Right lobe of liver (tissue), 6 donors: ENCODE data around the gene LRRC9. TPM values are rescaled to one million over a fixed set of nuclear protein-coding genes. Genes with fewer than 3 reads are reported as not detected.

Experiments
- ATAC-seq, 4 donors: fragments of 200-7000 bp; cut with Tn5 transposase; one replicate each; pipeline ENCODE4 v1.9.1; 2020; ENCODE audit warnings: mild to moderate bottlenecking in 4 of 4, moderate library complexity in 4 of 4
- DNase-seq, 3 donors: peaks; one replicate each; pipeline ENCODE4 v3.0.0-alpha.2; 2020
- H3K27ac ChIP-seq, 3 donors: fragments of 200-600 bp; one replicate each; pipeline ENCODE4 v1.8.0; 2022
- H3K27me3 ChIP-seq, 2 donors: fragments of 200-600 bp; one replicate each; pipeline ENCODE4 v1.8.0; 2022
- H3K36me3 ChIP-seq, 4 donors: fragments of 200-600 bp; sonication (generic) in 1 of 4; one replicate each; pipeline versions ENCODE4 v1.5.1 to v1.8.0; 2017 to 2022; ENCODE audit warnings: control low read depth in 1 of 4
- H3K4me1 ChIP-seq, 4 donors: fragments of 200-600 bp; sonication (generic) in 1 of 4; one replicate each; pipeline versions ENCODE4 v1.5.1 to v1.8.0; 2017 to 2022; ENCODE audit warnings: control low read depth in 1 of 4
- H3K4me3 ChIP-seq, 3 donors: fragments of 200-600 bp; one replicate each; pipeline ENCODE4 v1.8.0; 2022
- H3K9me3 ChIP-seq, 4 donors: fragments of 200-600 bp; sonication (generic) in 1 of 4; one replicate each; pipeline versions ENCODE4 v1.5.1 to v1.8.0; 2017 to 2022; ENCODE audit warnings: control low read depth in 1 of 4
- POLR2A ChIP-seq: fragments of 450-650 bp; IDR thresholded peaks from one replicate; pipeline ENCODE4 v1.6.1; 2017; ENCODE audit warnings: antibody characterized with exemption, mild to moderate bottlenecking
- WGBS: methylation state at CpG from one replicate; pipeline ENCODE4 v1.1.6; 2018; ENCODE audit warnings: low coverage, low lambda C conversion rate; ENCODE audit not compliant: insufficient coverage; ENCODE audit errors: missing lambda C conversion rate; 5-methylcytosine and 5-hydroxymethylcytosine counted together
- intact Hi-C, 2 donors: fragments of 100-400 bp; cut with DNase I; formaldehyde crosslinking; loops; one replicate each; pipeline versions ENCODE4 v1.11.2 to v1.14.1; 2022
- total RNA-seq, 6 experiments: library from RNA; depleted of rRNA in 2 of 6; stranded (reverse); fragments of >200 nt in 2 of 6; fragmentation: NEBNext Ultra II Directional in 3 of 6; extraction: Animal tissue kit (Norgen Biotek cat#: 25700) in 3 of 6; gene quantifications; one replicate each; pipeline versions ENCODE4 v1.1.0 to v1.2.4, GENCODE V29; 2016 to 2023
- TF ChIP-seq, protein P1 (sequence below), 4 donors: fragments of 200-600 bp in 3 of 4; fragments of 450-650 bp in 1 of 4; IDR thresholded peaks; one replicate each; pipeline versions ENCODE4 v1.5.1 to v1.8.0; 2016 to 2022; ENCODE audit warnings: antibody characterized with exemption in 4 of 4, mild to moderate bottlenecking in 2 of 4
- donor health status: DM: no; HTN: yes; CAD: no.
- donor health status: DM: no; HTN: no; CAD: no.
- donor health status: DM: no; HTN: no; CAD: no.
- donor health status: DM: no; HTN: yes; CAD: no.
- donor health status: DM: no; HTN: yes; CAD: no.

LRRC9 gene
- total RNA-seq, 6 experiments from 2014 or later, result 0.15 TPM; not detected in 5

- 78% methylated on average over 2 of the region's 2 CpGs for WGBS
- intact Hi-C loops, result no loop called here
- H3K36me3 ChIP-seq, result no peaks in the 10 kb centered on the region
- DNase-seq (no peak), ATAC-seq (peak in 1 of 4 donors; percentile 50)
- H3K4me3 ChIP-seq, result no peak overlapping the region
- peak overlapping the region in 1 of 3 donors; percentile 14 for H3K27ac ChIP-seq
- H3K27me3 ChIP-seq, result no peaks in the 10 kb centered on the region
- no peaks in the 10 kb centered on the region for H3K9me3 ChIP-seq
- no peak for TF ChIP-seq POLR2A
- TF ChIP-seq, protein P1, sequence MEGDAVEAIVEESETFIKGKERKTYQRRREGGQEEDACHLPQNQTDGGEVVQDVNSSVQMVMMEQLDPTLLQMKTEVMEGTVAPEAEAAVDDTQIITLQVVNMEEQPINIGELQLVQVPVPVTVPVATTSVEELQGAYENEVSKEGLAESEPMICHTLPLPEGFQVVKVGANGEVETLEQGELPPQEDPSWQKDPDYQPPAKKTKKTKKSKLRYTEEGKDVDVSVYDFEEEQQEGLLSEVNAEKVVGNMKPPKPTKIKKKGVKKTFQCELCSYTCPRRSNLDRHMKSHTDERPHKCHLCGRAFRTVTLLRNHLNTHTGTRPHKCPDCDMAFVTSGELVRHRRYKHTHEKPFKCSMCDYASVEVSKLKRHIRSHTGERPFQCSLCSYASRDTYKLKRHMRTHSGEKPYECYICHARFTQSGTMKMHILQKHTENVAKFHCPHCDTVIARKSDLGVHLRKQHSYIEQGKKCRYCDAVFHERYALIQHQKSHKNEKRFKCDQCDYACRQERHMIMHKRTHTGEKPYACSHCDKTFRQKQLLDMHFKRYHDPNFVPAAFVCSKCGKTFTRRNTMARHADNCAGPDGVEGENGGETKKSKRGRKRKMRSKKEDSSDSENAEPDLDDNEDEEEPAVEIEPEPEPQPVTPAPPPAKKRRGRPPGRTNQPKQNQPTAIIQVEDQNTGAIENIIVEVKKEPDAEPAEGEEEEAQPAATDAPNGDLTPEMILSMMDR (IDR thresholded peaks at IDR 0.05), result no peak
- no peaks in the 10 kb centered on the region for H3K4me1 ChIP-seq
Observed at GRCh38 chr14:60106339-60106738, 186.4 kb downstream of the LRRC9 start.

DNA sequence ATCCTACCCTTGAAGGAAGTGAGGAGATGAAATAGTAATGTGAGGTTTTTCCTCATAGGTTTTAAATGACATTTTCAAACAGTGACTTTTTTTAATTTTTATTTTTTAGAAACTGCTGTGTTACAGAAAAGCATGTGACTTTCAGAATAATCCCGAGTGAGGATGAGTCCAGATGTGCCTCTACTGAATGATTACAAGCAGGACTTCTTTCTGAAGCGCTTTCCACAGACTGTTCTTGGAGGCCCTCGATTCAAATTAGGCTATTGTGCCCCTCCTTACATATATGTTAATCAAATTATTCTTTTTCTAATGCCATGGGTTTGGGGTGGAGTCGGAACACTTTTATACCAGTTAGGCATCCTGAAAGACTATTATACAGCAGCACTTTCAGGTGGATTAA, 187.5 kb downstream of the LRRC9 start:
- ATAC-seq, result no peak
- DNase-seq, result no peak
- H3K9me3 ChIP-seq, result no peaks in the 10 kb centered on the region
- H3K27ac ChIP-seq, result no peak overlapping the region
- no peaks in the 10 kb centered on the region for H3K36me3 ChIP-seq
- 79% methylated on average over 4 of the region's 4 CpGs for WGBS
- no peaks in the 10 kb centered on the region for H3K4me1 ChIP-seq
- TF ChIP-seq, protein P1 (IDR thresholded peaks at IDR 0.05), result no peak
- no peak for TF ChIP-seq POLR2A
- H3K4me3 ChIP-seq, result no peak overlapping the region
- intact Hi-C loops, result no loop called here
- no peaks in the 10 kb centered on the region for H3K27me3 ChIP-seq

GRCh38 chr14:60111732-60112131, 191.8 kb downstream of the LRRC9 start:
- H3K27ac ChIP-seq, result no peak overlapping the region
- no peaks in the 10 kb centered on the region for H3K27me3 ChIP-seq
- no peaks in the 10 kb centered on the region for H3K36me3 ChIP-seq
- TF ChIP-seq POLR2A, result no peak
- TF ChIP-seq, protein P1 (IDR thresholded peaks at IDR 0.05), result no peak
- intact Hi-C loops, result no loop called here
- H3K9me3 ChIP-seq, result no peaks in the 10 kb centered on the region
- ATAC-seq (no peak), DNase-seq (no peak)
- no peaks in the 10 kb centered on the region for H3K4me1 ChIP-seq
- 85% methylated on average over 2 of the region's 2 CpGs for WGBS
- H3K4me3 ChIP-seq, result no peak overlapping the region

Other genes starting within 250 kb of the LRRC9 start
- gene RTN1, start 49.4 kb upstream of the LRRC9 start, total RNA-seq, result 1 to 10 TPM in 2 of 6 experiments, under 1 TPM in 4; 0.37 to 1.9 (median 0.53) TPM
- 10 to 100 TPM; 14.2 to 36.4 (median 17.8) TPM for gene PCNX4, start 171.8 kb downstream of the LRRC9 start, total RNA-seq
- gene DHRS7, start 245.3 kb downstream of the LRRC9 start, total RNA-seq, result 100 to 1,000 TPM in 4 of 6 experiments, 10 to 100 TPM in 2; 65.0 to 153 (median 116) TPM